CD4-positive, alpha-beta T cell treated with Interleukin-6 for 4 hours (primary cell): ENCODE results near the gene NOL3.

ENCODE experiments used
- DNase-seq: peaks from one replicate; pipeline ENCODE4 v3.0.0-alpha.2; 2020; ENCODE audit warnings: mixed read lengths

The NOL3 gene

DNA sequence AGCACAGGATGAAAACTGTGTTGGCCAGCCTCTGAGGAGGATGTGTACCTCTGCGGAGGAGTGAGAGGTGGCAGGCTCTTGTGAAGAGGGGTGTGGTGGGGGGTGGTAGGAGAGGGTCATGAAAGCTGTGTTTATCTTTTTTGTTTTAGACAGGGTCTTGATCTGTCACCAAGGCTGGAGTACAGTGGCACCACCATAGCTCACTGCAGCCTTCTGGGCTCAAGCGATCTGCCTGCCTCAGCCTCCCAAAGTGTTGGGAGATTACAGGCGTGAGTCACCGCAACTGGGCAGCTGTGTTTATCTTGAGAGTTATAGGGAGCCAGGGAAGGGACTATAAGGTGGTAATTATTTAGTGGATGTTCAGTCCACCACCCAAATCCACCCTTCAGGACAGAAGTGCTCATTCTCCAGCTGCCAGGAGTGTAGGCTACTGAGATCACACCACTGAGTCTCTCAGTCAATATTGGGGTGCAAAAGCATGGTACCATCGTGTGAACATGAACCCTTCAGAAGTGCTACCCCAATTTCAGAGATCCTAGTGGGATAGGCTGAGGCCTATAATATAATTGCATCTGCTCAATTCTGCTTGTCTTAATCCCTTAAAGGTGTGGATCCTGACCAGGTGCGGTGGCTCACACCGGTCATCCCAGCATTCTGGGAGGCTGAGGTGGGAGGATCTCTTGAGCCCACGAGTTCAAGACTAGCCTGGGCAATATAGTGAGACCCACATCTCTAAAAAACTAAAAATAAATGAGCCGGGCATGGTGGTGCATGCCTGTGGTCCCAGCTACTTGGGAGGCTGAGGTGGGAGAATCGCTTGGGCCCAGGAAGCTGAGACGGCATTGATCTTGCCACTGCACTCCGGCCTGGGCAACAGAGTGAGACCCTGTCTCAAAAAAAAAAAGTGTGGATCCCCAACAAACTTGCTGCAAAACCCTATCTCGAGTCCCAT lies 20.4 kb downstream of the NOL3 start:
- DNase-seq = no peak

DNA sequence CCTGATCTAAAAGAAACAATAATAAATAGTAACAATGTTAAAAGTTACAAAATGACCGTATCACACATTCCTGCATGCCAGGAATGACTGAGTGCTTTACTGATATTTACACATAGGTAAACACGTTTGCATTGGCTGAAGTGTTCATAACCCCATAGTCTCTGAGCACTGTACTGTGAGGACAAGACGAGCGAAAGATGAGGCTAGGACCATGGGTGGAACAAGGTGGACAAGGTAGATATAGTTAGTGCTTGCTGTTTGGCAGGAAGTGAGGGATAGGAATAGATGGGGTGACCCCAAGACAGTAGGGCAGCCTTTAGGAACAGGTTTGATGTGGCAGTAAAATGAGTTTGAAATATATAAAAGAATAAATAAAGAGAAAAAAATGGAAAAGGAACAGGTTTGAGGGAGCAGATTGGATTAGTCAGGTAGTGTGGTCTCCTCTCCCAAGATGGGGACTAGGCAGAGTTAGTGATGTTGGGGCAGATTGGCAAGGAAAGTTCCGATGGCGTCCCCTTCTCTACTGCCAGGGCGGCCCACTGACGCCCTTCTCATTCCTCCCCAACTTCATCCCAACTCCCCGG lies 21.2 kb downstream of the NOL3 start:
- no peak for DNase-seq

DNA sequence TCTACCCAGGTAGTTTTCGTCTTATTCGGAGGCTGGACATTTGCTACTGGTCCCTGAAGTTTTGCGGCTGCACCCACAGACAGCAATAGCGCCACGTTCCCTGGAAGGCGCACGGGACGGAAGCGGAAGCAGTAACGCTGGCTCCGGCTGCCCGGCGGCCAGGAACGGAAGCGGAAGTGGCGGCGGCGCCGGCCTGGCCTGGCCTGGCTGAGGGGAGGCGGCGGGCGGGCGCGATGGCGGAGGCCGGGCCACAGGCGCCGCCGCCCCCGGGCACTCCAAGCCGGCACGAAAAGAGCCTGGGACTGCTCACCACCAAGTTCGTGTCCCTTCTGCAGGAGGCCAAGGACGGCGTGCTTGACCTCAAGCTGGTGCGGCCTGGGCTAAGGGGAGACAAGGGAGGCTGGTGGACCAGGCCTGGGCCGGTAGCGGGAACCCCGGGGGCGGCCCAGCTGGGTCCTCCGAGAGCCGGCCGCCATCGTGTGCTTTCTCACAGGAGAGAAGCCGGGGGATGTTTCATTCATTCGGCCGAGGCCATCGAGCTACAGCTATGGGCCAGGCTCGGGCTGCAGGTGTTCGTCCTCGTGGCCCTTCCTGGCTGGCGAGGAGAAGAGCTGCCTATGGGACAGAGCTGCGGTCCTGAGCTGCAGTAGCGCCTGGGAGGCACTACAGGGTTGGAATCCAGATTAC lies 21.8 kb downstream of the NOL3 start, which contains the start of gene E2F4:
Gene E2F4, plus strand, starts transcription at position 161 of the 687 bp plus-strand sequence. Its CDS starts 73 bp downstream, at position 234.
- peak; percentile 89 for DNase-seq

DNA sequence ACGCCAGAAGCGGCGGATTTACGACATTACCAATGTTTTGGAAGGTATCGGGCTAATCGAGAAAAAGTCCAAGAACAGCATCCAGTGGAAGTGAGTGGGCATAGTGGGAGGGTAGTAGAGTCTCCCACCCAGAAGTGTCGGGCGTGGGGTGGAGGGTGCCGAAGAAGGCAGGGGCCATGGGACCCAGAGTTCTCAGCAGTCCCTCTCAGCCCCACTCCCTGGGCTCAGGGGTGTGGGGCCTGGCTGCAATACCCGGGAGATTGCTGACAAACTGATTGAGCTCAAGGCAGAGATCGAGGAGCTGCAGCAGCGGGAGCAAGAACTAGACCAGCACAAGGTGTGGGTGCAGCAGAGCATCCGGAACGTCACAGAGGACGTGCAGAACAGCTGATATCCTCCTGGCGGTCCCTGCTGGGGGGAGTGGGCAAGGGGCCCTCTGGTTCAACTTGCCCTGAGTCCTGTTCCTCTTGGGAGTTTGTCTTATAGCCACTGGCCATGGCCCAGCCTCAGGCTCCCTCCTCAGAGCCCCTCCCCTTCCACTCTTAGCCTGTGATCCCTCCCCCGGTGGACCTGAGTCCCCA lies 22.5 kb downstream of the NOL3 start:
- no peak for DNase-seq

DNA sequence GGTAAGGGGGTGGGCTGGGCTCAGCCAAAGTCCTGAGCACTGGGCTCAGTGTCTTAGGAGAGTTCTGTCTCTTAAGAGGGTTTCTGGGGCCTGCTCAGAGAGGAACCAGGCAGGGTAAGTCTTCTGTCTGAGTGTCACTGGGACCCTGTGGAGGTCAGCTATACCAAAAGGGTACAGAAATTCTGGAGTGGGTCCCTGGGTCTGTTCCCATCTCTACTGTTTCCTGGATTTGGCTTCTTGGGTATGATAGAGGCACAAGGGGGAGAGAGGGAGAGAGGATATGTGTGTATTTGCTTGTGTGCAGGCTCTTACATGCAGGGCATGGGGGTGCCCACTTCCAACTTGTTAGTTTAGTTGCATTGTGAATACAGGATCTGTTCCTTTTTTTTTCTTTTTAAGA lies 23.2 kb downstream of the NOL3 start:
- no peak for DNase-seq

DNA sequence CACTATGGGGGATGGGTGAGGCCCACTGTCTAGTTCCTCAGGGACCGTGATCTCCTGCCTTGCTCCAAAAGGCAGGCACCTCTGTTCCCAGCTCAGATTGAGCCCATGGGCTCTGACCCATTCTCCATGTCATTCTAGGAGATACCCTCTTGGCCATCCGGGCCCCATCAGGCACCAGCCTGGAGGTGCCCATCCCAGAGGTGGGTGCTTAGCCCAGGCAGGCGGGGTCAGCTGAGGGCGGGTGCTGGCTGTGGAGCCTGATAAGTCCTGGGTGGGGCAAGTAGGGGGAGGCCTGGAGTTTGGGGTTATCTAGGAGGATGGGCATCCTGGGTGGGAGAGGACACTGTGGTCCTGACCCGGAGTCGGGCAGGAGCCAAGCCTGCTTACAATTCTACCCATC lies 23.9 kb downstream of the NOL3 start:
- DNase-seq = no peak

DNA sequence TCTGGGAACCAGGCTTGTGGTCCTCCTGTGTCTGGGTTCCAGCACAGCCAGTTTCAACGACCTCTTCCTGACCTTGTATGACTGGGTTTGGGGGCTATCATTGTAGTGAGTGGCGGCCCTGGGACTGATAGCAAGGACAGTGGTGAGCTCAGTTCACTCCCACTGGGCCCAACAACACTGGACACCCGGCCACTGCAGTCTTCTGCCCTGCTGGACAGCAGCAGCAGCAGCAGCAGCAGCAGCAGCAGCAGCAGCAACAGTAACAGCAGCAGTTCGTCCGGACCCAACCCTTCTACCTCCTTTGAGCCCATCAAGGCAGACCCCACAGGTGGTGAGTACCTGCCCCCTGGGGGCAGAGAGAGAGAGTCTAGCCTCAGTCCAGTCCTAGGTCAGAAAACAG lies 25.3 kb downstream of the NOL3 start:
- DNase-seq = no peak

DNA sequence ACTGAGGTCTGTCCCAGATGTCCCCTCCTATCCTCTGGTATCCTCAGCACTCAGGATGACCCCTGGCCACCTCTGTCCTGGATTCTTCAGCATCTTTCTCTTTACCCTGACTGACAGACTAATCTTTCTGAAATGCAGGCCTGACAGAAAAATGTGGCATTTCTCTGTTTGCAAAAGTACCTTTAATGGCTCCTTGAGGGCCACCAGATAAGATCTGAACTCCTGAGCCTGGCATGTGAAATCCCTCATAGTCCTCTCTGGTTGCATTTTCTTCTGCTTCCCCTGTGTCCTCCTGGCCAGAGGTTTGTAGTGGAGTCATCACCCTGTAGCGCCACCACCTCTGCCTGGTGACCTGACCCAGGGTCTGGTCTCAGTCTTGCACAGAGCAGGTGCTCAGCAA lies 26.5 kb downstream of the NOL3 start:
- no peak for DNase-seq

DNA sequence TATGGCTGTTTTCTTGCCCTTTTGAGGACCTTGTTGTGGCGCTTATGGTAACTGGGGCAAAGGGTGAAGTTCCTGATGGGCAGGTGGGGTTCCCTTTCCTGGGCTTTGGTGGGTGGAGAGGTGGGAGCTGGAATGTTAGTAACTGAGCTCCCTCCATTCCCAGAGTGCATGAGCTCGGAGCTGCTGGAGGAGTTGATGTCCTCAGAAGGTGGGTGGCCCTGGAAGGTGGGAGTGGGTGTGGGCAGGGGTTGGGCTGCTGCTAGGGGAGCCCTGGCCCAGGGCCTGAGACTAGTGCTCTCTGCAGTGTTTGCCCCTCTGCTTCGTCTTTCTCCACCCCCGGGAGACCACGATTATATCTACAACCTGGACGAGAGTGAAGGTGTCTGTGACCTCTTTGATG lies 27.4 kb downstream of the NOL3 start:
- no peak for DNase-seq

DNA sequence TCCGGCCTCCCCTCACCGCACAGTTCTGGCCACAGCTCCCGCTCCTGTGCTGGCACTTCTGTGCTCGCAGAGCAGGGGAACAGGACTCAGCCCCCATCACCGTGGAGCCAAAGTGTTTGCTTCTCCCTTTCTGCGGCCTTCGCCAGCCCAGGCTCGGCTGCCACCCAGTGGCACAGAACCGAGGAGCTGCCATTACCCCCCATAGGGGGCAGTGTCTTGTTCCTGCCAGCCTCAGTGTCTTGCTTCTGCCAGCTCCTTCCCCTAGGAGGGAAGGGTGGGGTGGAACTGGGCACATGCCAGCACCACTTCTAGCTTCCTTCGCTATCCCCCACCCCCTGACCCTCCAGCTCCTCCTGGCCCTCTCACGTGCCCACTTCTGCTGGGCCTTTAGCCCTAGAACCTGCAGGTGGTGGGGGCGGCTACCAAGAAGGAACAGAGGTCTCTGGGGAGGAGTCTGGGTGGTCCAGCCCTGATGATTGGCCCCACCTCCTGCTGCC lies 27.9 kb downstream of the NOL3 start:
- no peak for DNase-seq

DNA sequence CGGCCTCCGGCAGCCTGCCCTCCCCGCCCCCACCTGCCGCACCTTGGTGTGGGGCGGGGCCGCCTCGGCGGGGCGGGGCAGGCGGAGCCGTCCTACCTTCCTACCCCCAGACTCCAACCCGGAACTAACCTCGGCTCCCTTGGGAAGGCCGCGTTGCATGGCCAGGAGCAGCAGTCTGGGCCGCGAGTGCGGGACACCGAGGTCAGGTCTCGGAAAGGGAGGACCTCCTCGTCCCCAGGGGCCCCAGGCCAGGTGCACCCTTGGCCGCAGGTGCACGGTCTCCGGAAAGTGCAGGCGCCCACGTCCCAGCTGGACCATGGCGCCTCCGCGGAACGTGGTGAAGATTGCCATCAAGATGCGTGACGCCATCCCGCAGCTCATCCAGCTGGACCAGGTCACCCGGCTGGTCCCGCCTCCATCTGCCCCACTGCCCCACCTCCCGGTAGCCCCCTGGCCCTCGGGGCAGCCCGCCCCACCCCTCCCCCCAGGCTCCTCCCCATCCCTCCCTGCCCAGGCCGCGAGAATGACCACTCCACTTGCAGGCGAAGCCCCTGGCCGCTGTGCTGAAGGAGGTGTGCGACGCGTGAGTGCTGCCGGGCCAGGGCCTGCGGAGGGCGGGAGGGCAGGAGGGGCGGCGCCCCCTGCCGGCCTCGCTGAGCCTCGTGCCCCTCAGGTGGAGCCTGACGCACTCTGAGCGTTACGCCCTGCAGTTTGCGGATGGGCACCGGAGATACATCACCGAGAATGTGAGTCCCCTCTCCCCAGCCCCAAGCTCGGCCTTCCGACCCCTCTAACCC lies 28.9 kb downstream of the NOL3 start, which contains the start of gene ELMO3:
Gene ELMO3, plus strand, starts transcription at position 121 of the 797 bp plus-strand sequence. Its CDS starts 196 bp downstream, at position 317.
- no peak for DNase-seq

DNA sequence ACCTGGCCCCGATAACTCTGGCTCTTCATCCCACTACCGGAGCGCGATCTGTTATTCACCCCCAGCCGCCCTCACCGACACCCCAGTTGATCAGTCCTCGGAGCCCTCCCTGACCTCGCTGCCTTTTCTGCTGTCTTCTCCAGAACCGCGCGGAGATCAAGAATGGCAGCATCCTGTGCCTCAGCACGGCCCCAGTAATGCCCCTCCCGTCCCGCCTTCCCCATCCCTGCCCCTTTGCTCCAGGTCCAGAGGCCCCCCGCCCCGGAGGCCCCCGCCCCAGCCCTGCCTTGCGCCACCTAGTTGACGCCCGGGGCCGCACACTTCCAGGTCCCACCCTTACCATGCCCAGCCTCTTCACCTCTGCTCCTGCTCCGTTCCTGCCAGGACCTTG lies 29.5 kb downstream of the NOL3 start:
- DNase-seq = no peak

DNA sequence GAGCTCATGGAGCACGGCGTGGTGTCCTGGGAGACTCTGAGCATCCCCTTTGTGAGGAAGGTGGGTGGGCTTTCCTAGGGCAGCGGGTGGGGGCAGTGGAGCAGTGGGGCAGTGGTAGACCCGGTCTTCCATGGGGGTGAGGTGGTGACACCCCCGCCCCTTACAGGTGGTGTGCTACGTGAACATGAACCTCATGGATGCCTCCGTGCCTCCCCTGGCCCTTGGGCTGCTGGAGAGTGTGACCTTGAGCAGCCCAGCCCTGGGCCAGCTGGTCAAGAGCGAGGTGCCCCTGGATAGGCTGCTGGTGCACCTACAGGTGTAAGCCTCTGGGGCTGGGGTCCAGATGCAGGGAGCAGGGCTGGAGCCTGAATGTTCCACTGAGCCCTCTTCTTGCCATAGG lies 30.2 kb downstream of the NOL3 start:
- no peak for DNase-seq

DNA sequence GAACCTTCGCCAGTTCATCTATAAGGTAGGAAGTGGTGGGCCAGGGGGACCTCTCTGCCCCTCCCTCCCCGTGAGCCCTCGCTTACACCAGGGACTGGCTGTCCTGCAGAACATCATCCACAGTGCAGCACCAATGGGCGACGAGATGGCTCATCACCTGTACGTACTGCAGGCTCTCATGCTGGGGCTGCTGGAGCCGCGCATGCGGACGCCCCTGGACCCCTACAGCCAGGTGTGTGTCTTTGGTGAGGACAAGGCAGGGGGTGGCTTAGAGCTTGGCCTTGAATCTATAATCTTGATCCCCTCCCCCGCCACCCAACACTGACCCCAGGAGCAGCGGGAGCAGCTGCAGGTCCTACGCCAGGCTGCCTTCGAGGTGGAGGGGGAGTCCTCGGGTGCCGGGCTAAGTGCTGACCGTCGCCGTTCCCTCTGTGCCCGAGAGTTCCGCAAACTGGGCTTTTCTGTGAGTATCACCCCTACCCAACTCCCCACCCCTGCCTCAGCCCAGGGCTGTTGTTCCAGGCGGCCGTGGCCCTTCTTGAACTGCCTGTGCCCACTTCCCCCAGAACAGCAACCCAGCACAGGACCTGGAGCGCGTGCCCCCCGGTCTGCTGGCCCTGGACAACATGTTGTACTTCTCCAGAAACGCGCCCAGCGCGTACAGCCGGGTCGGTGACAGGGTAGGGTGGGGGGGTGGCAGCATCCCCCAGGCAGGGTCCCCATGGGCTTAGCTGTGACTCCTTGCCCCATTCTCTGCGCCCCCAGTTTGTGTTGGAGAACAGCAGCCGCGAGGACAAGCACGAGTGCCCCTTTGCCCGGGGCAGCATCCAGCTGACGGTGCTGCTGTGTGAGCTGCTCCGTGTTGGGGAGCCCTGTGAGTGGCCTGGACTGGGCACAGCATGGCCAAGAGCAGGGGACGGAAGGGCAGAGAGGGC lies 31.3 kb downstream of the NOL3 start:
- no peak for DNase-seq

DNA sequence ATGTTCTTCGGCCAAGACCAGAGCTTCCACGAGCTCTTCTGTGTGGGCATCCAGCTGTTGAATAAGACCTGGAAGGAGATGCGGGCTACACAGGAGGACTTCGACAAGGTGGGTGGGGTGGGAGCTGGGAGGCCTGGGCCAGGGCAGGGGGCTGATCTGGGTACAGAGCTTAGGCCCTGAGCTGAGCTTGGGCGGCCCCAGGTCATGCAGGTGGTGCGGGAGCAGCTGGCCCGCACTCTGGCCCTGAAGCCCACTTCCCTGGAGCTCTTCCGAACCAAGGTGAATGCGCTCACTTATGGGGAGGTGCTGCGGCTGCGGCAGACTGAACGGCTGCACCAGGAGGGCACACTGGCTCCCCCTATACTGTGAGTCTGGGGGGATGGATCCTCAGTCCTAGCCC lies 32.1 kb downstream of the NOL3 start:
- no peak for DNase-seq

DNA sequence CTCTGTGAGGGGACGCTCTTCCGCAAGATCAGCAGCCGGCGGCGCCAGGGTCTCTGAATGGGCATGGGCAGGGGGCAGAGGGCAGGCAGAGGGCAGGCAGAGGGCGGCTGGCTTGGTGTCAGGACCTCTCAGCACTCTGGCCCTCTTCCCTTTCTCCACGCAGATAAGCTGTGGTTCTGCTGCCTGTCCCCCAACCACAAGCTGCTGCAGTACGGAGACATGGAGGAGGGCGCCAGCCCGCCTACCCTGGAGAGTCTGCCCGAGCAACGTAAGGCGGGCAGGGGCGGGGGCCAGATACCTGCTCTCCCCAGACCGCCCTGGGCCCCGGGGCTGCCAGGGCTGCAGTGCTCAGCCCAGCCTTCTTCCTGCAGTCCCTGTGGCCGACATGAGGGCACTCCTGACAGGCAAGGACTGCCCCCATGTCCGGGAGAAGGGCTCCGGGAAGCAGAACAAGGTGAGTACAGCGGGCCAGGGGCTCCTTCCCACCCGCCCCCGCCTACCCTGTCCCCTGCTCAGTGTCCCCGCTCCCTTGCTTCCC lies 32.7 kb downstream of the NOL3 start:
- DNase-seq = no peak

DNA sequence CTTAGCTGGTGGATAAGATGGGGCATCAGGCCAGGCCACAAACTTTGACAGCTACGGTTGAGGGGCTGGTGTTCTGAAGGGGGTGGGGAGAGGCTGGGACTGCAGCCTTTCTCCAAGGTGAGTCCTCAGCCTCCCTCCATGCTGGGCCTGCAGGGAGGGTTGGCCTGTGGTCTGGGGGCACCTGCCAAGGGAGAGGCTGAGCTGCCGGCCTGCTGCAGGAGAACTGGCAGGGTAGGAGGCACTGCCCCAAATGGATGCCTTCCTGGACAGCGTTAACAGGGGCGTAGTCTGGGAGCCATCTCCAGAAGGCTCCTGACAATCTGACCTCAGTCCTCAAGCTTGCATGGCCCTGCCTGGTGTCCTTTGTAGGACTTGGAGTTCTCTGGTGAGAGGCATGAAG lies 33.7 kb downstream of the NOL3 start:
- DNase-seq = no peak

DNA sequence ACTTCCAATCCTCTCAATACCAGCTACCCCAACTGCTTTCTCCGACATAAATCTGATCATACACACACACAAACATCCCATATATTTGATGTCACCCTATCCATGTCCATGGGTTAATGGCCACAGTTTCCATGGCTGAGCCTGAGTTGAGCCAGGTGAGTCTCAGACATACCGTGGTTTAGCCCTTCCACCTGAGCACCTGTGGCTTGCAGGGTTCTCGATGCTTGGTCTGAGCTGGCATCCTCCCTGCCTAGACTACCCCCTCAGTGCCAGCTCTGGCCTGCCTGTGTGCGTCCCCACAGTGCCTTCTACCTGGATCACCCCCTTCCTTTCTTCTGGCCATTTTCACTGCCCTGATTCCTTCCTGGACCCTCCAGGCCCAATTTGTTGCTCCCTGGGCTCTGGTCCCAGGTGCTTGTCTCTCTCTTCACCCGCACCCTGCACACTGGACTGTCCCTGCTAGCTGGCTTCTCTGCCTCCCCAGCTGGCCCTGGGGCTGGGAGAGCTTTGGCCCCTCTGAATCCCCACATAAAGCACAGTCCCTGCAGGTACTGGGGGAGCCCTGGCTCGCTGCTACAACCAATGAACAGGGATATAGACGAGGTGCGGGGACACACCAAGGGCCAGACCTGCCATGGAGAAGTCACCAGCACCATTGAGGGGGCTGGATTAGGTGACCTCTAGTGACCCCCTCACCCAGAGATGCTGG lies 35.9 kb downstream of the NOL3 start:
- DNase-seq = no peak

DNA sequence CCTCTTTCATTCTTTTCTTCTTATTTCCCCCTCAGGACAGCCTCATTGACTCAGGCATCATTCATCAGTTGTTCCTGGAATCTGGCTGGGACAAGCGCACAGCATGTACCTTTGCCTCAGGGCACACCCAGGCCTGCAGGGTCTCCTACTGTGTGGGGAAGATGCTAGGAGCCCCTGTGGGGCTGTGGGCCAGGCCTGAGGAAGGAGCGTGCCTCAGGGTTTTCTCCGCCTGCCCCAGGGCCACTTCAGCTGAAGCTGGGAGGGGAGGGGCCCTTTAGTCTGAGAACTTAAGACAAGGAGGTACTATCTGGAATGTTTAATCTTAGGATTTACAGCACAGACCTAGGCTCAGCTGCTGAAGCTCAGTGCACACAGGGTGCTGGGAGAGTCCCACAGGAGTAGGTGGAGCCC lies 36.5 kb downstream of the NOL3 start:
- no peak for DNase-seq
